Ascending aorta (tissue), 2 donors: ENCODE measurements around the gene TVP23A. TPM values are rescaled to one million over a fixed set of nuclear protein-coding genes. Genes with fewer than 3 reads are reported as not detected.

Source experiments
- DNase-seq, 2 donors: peaks; one replicate each; pipeline ENCODE4 v3.0.0-alpha.2; 2019; ENCODE audit warnings: low spot score in 2 of 2
- H3K27ac ChIP-seq, 2 donors: fragments of 200-600 bp; sonication (generic); one replicate each; pipeline ENCODE4 v1.5.1; 2016 to 2017; ENCODE audit warnings: mild to moderate bottlenecking in 1 of 2
- H3K27me3 ChIP-seq: fragments of 200-600 bp; sonication (generic); one replicate; pipeline ENCODE4 v1.5.1; 2017
- H3K36me3 ChIP-seq, 2 donors: fragments of 200-600 bp; sonication (generic); one replicate each; pipeline ENCODE4 v1.5.1; 2016
- H3K4me1 ChIP-seq, 2 donors: fragments of 200-600 bp; sonication (generic); one replicate each; pipeline ENCODE4 v1.5.1; 2016 to 2017; ENCODE audit warnings: mild to moderate bottlenecking in 1 of 2
- H3K4me3 ChIP-seq, 2 donors: fragments of 200-600 bp; sonication (generic); one replicate each; pipeline ENCODE4 v1.5.1; 2016 to 2017; ENCODE audit warnings: mild to moderate bottlenecking in 1 of 2
- H3K9me3 ChIP-seq, 2 donors: fragments of 200-600 bp; sonication (generic); one replicate each; pipeline ENCODE4 v1.5.1; 2016
- intact Hi-C: fragments of 100-400 bp; cut with DNase I; formaldehyde crosslinking; loops from one replicate; pipeline ENCODE4 v1.15.1; 2023
- total RNA-seq: library from RNA; depleted of rRNA; stranded (reverse); fragments of >200 nt; gene quantifications from one replicate; pipeline ENCODE4 v1.1.0, GENCODE V29; 2016
- TF ChIP-seq, protein P1 (sequence below), 3 experiments: fragments of 200-600 bp in 2 of 3; fragments of 450-650 bp in 1 of 3; sonication (generic) in 2 of 3; IDR thresholded peaks; one replicate each; pipeline ENCODE4 v1.5.1; 2016 to 2019; ENCODE audit warnings: antibody characterized with exemption in 3 of 3, mild to moderate bottlenecking in 1 of 3, moderate library complexity in 1 of 3

Gene TVP23A
- total RNA-seq, 1 donor from 2014 or later, result not detected

GRCh38 chr16:10770907-10771306 lies 47.7 kb downstream of the TVP23A start:
- no peaks in the 10 kb centered on the region for H3K27me3 ChIP-seq
- TF ChIP-seq, protein P1, sequence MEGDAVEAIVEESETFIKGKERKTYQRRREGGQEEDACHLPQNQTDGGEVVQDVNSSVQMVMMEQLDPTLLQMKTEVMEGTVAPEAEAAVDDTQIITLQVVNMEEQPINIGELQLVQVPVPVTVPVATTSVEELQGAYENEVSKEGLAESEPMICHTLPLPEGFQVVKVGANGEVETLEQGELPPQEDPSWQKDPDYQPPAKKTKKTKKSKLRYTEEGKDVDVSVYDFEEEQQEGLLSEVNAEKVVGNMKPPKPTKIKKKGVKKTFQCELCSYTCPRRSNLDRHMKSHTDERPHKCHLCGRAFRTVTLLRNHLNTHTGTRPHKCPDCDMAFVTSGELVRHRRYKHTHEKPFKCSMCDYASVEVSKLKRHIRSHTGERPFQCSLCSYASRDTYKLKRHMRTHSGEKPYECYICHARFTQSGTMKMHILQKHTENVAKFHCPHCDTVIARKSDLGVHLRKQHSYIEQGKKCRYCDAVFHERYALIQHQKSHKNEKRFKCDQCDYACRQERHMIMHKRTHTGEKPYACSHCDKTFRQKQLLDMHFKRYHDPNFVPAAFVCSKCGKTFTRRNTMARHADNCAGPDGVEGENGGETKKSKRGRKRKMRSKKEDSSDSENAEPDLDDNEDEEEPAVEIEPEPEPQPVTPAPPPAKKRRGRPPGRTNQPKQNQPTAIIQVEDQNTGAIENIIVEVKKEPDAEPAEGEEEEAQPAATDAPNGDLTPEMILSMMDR (IDR thresholded peaks at IDR 0.05), result no peak
- intact Hi-C loops, result no loop called here
- peaks cover 10 to 24% of the 10 kb centered on the region in 2 donors for H3K36me3 ChIP-seq
- no peak for DNase-seq
- no peak overlapping the region for H3K27ac ChIP-seq
- H3K4me3 ChIP-seq, result no peak overlapping the region
- H3K9me3 ChIP-seq, result no peaks in the 10 kb centered on the region
- H3K4me1 ChIP-seq, result no peaks in the 10 kb centered on the region

- no peak for DNase-seq
- Histone ChIP-seq H3K4me3 (no peak overlapping the region), H3K36me3 (peaks cover 20 to 37% of the 10 kb centered on the region in 2 donors), H3K9me3 (no peaks in the 10 kb centered on the region), H3K27me3 (no peaks in the 10 kb centered on the region), H3K4me1 (no peaks in the 10 kb centered on the region), H3K27ac (no peak overlapping the region)
- intact Hi-C loops, result no loop called here
- TF ChIP-seq, protein P1 (IDR thresholded peaks at IDR 0.05), result no peak
Observed at GRCh38 chr16:10769381-10769780, 49.2 kb downstream of the TVP23A start.

- H3K36me3 ChIP-seq, result peaks cover 36 to 59% of the 10 kb centered on the region in 2 donors
Observed at GRCh38 chr16:10767127-10767526, 51.5 kb downstream of the TVP23A start.

DNA sequence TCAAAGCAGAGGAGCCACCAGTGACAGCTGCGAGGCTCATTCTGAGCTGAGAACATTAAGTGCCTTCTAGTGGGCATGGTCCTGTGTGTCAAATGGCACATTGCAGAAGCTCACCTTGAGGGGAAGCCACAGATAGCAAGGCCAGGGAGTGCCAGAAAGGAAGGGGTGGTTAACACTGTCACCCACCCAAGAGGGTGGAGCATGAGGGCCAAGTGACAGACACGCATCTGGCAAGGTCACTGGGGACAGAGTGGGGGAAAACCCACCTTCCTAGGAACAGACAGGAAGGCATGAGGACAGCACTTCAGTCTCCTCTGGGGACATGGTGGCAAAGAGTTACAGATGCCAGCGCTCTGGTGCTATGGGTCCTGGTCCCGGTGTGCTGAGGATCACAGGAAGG lies 52.8 kb downstream of the TVP23A start:
- H3K27ac ChIP-seq, result no peak overlapping the region
- no peaks in the 10 kb centered on the region for H3K27me3 ChIP-seq
- H3K4me3 ChIP-seq, result no peak overlapping the region
- no peaks in the 10 kb centered on the region for H3K4me1 ChIP-seq
- peaks cover 49 to 73% of the 10 kb centered on the region in 2 donors for H3K36me3 ChIP-seq
- TF ChIP-seq, protein P1 (IDR thresholded peaks at IDR 0.05), result no peak
- intact Hi-C loops, result no loop called here
- H3K9me3 ChIP-seq, result no peaks in the 10 kb centered on the region
- DNase-seq, result no peak

More at GRCh38 chr16:10767127-10767526, 51.5 kb downstream of the TVP23A start:
- H3K27me3 ChIP-seq, result no peaks in the 10 kb centered on the region
- no peak for DNase-seq
- H3K27ac ChIP-seq, result no peak overlapping the region
- intact Hi-C loops, result no loop called here
- H3K4me3 ChIP-seq, result no peak overlapping the region
- TF ChIP-seq, protein P1 (IDR thresholded peaks at IDR 0.05), result no peak
- no peaks in the 10 kb centered on the region for H3K9me3 ChIP-seq
- no peaks in the 10 kb centered on the region for H3K4me1 ChIP-seq

GRCh38 chr16:10763456-10763855 lies 55.1 kb downstream of the TVP23A start:
- intact Hi-C loops, result no loop called here
- Histone ChIP-seq H3K4me3 (no peak overlapping the region), H3K36me3 (peaks cover 65 to 87% of the 10 kb centered on the region in 2 donors), H3K9me3 (no peaks in the 10 kb centered on the region), H3K27me3 (no peaks in the 10 kb centered on the region), H3K4me1 (no peaks in the 10 kb centered on the region), H3K27ac (no peak overlapping the region)
- TF ChIP-seq, protein P1 (IDR thresholded peaks at IDR 0.05), result no peak
- no peak for DNase-seq
